A549 (cell line): Measurements from ENCODE around the gene WDR20.

Source experiments
- CBX8 ChIP-seq: fragments of 200-600 bp; sonication (generic); IDR thresholded peaks from 2 replicates; pipeline ENCODE4 v1.6.1; 2016
- CTCF ChIP-seq: fragments of >200 bp; sonication (Bioruptor Twin); formaldehyde crosslinking; IDR thresholded peaks from 3 replicates; pipeline ENCODE4 v1.5.1; 2016
- EP300 ChIP-seq, 2 experiments: fragments of >200 bp; sonication (Bioruptor Twin); formaldehyde crosslinking; IDR thresholded peaks; 2 replicates in 1 of 2; 3 replicates in 1 of 2; pipeline ENCODE4 v1.6.1; 2016 to 2017
- JUNB ChIP-seq: fragments of >200 bp; sonication (Bioruptor Twin); formaldehyde crosslinking; IDR thresholded peaks from 2 replicates; pipeline ENCODE4 v1.6.1; 2016
- POLR2A ChIP-seq: IDR thresholded peaks from 2 replicates; pipeline ENCODE4 v1.6.1; 2012; ENCODE audit warnings: mild to moderate bottlenecking, low read length

- TF ChIP-seq CTCF (no peak), CBX8 (no peak), JUNB (no peak), POLR2A (no peak), EP300 (IDR thresholded peaks at IDR 0.05) (no peak)
Observed at GRCh38 chr14:102222009-102222575, 82.4 kb downstream of the WDR20 start.
